Suprapubic skin (tissue), 4 donors: ENCODE results near the gene SLC2A5. TPM values are rescaled to one million over a fixed set of nuclear protein-coding genes. Genes with fewer than 3 reads are reported as not detected.
"Not testable (repeated sequence)": the region's sequence is repeated elsewhere in the genome, so short reads cannot be mapped to it uniquely, and the experiment has no call there.

Experiments
- DNase-seq, 2 donors: peaks; one replicate each; pipeline ENCODE4 v3.0.0-alpha.2; 2019; ENCODE audit warnings: low spot score in 2 of 2
- H3K27ac ChIP-seq: fragments of 200-600 bp; sonication (generic); one replicate; pipeline ENCODE4 v1.5.1; 2019
- H3K27me3 ChIP-seq: fragments of 200-600 bp; sonication (generic); one replicate; pipeline ENCODE4 v1.5.1; 2019
- H3K36me3 ChIP-seq: fragments of 200-600 bp; sonication (generic); one replicate; pipeline ENCODE4 v1.5.1; 2019
- H3K4me1 ChIP-seq: fragments of 200-600 bp; sonication (generic); one replicate; pipeline ENCODE4 v1.5.1; 2019
- H3K4me3 ChIP-seq: fragments of 200-600 bp; sonication (generic); one replicate; pipeline ENCODE4 v1.5.1; 2019; ENCODE audit warnings: mild to moderate bottlenecking
- H3K9me3 ChIP-seq: fragments of 200-600 bp; sonication (generic); one replicate; pipeline ENCODE4 v1.5.1; 2019
- EP300 ChIP-seq: sonication (generic); formaldehyde crosslinking; IDR thresholded peaks from one replicate; pipeline ENCODE4 v1.6.1; 2017; ENCODE audit warnings: antibody characterized with exemption
- POLR2A ChIP-seq, 2 donors: fragments of 450-650 bp; IDR thresholded peaks; one replicate each; pipeline ENCODE4 v1.6.1; 2017; ENCODE audit warnings: antibody characterized with exemption in 2 of 2, mild to moderate bottlenecking in 2 of 2, moderate library complexity in 2 of 2
- POLR2AphosphoS5 ChIP-seq, 3 donors: sonication (generic); formaldehyde crosslinking; IDR thresholded peaks; one replicate each; pipeline ENCODE4 v1.6.1; 2017; ENCODE audit warnings: antibody characterized with exemption in 3 of 3
- WGBS: methylation state at CpG from one replicate; pipeline ENCODE4 v1.1.5; 2018; 5-methylcytosine and 5-hydroxymethylcytosine counted together
- total RNA-seq, 4 donors: library from RNA; depleted of rRNA; stranded (reverse); fragments of >200 nt; gene quantifications; one replicate each; pipeline ENCODE4 v1.1.0, GENCODE V29; 2016
- TF ChIP-seq, protein P1 (sequence below), 2 donors: fragments of 200-600 bp in 1 of 2; fragments of 450-650 bp in 1 of 2; sonication (generic) in 1 of 2; IDR thresholded peaks; one replicate each; pipeline ENCODE4 v1.5.1; 2016 to 2019; ENCODE audit warnings: antibody characterized with exemption in 2 of 2, mild to moderate bottlenecking in 1 of 2, moderate library complexity in 1 of 2

SLC2A5 gene
- total RNA-seq, 4 donors from 2014 or later: 3.3 to 6.5 (median 3.8) TPM

DNA sequence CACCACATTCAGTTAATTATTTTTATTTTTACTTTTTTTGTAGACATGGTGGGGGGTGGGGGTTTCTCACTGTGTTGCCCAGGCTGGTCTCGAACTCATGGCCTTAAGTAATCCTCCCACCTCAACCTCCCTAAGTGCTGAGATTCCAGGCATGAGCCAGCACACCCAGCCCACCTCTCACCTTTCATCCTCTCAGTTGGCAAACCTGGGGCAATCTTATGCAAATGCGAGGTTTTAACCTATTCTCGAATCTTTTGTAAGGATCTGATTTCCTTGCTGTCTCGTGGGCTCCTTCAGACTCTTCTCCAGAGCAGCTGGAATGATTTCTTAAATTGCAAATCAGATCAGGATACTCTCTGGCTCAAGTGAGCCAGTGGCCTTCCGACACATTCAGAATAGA is 36.1 kb downstream of the SLC2A5 start:
- Histone ChIP-seq H3K27me3 (peaks cover 6% of the 10 kb centered on the region), H3K36me3 (no peaks in the 10 kb centered on the region), H3K4me3 (no peak overlapping the region), H3K9me3 (peaks cover 6% of the 10 kb centered on the region), H3K4me1 (no peaks in the 10 kb centered on the region), H3K27ac (no peak overlapping the region)
- no peak for DNase-seq
- 66% methylated on average over 5 of the region's 5 CpGs for WGBS
- TF ChIP-seq, protein P1, sequence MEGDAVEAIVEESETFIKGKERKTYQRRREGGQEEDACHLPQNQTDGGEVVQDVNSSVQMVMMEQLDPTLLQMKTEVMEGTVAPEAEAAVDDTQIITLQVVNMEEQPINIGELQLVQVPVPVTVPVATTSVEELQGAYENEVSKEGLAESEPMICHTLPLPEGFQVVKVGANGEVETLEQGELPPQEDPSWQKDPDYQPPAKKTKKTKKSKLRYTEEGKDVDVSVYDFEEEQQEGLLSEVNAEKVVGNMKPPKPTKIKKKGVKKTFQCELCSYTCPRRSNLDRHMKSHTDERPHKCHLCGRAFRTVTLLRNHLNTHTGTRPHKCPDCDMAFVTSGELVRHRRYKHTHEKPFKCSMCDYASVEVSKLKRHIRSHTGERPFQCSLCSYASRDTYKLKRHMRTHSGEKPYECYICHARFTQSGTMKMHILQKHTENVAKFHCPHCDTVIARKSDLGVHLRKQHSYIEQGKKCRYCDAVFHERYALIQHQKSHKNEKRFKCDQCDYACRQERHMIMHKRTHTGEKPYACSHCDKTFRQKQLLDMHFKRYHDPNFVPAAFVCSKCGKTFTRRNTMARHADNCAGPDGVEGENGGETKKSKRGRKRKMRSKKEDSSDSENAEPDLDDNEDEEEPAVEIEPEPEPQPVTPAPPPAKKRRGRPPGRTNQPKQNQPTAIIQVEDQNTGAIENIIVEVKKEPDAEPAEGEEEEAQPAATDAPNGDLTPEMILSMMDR (IDR thresholded peaks at IDR 0.05): no peak
- no peak for TF ChIP-seq POLR2A (IDR thresholded peaks at IDR 0.05)

DNA sequence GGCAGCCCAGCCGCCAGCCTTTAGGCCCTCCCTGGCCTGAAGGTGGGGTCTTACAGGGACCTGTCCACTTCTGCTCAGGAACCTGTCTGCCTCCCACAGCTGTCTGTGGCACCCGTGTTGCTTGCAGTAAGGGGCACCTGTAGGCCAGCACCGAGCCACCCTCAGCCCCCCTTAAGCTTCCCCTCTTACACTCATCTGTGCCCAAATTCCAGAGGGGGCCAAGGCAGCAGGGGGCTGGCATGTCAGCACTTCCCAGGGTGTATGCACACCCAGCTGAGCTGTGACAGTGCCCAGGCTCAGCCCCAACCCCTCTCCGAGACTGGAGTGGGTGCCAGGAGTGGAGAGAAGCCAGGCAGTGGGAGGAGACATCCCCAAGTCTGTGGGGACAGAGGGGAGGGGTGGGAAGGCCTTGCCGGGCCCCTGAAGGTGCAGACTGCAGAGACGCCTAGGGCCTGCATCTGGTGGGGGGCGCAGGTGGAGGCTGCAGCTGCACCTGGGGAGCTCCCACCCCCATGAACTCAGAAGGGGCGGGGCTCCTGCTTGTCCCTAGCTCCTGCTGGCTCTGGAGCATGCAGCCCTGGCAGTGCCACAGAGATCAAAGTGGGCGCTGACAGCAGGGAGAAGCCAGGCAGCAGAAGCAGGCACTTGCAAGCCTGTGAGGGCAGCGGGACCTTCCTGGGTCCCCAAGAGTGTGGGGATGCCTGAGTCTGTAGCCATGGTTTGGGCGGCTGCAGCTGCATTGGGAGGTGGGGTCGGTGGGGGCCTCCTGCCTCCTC is 37.8 kb downstream of the SLC2A5 start:
- TF ChIP-seq EP300: no peak
- TF ChIP-seq POLR2A (IDR thresholded peaks at IDR 0.05): no peak
- DNase-seq: no peak
- no peaks in the 10 kb centered on the region for H3K4me1 ChIP-seq
- peaks cover 6% of the 10 kb centered on the region for H3K27me3 ChIP-seq
- peaks cover 6% of the 10 kb centered on the region for H3K9me3 ChIP-seq
- H3K27ac ChIP-seq: no peak overlapping the region
- no peaks in the 10 kb centered on the region for H3K36me3 ChIP-seq
- 93% methylated on average over 2 of the region's 12 CpGs for WGBS
- no peak overlapping the region for H3K4me3 ChIP-seq

DNA sequence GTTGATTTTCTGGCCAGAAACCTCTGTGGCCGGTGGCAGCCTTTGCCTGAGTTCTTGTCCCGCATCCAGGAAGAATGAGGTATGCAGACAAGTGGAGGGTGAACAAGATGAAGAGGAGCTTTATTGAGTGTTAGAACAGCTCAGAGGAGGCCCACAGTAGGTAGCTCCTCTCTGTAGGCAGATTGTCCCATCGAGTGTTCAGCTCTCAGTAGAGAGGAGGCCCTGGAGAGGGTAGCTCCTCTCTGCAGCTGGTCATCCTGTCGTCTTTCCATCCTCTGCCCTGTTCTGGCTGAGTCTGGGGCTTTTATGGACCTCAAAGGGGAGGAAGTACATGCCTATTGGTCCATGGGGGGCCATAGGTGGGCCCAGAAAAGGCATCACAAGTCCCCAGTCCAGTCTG is 38.4 kb downstream of the SLC2A5 start:
- H3K27me3 ChIP-seq, H3K36me3 ChIP-seq, H3K4me3 ChIP-seq, DNase-seq, H3K27ac ChIP-seq, H3K9me3 ChIP-seq, H3K4me1 ChIP-seq: not testable (repeated sequence)
- WGBS: 87% methylated on average over 4 of the region's 4 CpGs

DNA sequence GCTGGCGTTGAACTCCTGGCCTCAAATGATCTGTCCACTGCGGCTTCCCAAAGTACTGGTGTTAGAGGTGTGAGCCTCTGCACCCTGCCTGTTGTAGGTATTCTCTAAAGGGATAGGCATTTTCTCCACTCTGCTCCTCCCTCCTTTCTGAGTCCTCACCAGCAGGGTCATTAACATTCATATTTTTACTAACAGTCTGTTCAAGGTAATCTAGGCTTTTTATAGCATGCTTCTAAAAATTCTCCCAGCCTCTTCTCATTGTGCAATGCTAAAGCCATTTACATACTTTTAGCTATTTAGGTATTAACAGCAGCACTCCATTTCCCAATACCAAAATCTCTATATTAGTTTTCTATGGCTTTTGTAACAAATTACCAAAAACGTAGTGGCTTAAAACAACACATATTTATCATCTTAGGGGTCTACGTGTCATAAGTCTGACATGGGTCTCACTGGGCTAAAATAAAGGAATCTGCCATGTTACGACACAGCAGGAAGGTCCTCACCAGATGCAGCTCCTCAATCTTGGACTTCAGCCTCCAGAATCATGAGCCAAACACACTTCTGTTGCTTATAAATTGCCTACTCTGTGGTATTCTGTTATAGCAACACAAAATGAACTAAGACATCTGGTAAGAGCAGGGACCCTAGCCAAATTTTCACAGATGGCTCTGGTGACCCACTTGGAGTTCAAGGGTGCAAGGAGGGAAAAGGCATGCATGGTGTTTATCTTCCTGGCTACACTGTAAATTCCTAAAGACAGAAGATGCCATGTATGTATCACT is 40.3 kb downstream of the SLC2A5 start:
- Histone ChIP-seq H3K4me1 (no peaks in the 10 kb centered on the region), H3K36me3 (no peaks in the 10 kb centered on the region), H3K27ac (no peak overlapping the region), H3K27me3 (peaks cover 6% of the 10 kb centered on the region), H3K4me3 (no peak overlapping the region), H3K9me3 (no peaks in the 10 kb centered on the region)
- TF ChIP-seq, protein P1 (IDR thresholded peaks at IDR 0.05): no peak
- TF ChIP-seq POLR2A (IDR thresholded peaks at IDR 0.05): no peak
- no peak for TF ChIP-seq POLR2AphosphoS5 (IDR thresholded peaks at IDR 0.05)
- 88% methylated on average over 5 of the region's 5 CpGs for WGBS
- DNase-seq: no peak

DNA sequence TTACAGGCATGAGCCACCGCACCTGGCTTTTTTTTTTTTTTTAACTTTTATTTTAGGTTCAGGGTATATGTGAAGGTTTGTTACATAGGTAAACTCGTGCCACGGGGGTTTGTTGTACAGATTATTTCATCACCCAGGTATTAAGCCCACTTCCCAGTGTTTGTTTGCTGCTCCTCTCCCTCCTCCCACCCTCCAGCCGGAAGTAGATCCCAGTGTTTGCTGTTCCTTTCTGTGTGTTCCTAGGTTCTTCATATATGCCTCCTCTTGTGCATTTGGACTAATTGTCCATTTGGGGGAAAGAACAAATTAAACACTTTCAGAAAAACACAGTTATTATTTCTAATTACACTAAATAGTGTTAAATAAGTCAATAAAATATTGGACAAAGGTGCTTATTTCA is 42.1 kb downstream of the SLC2A5 start:
- TF ChIP-seq, protein P1 (IDR thresholded peaks at IDR 0.05): no peak
- TF ChIP-seq EP300: no peak
- TF ChIP-seq POLR2A (IDR thresholded peaks at IDR 0.05): no peak
- TF ChIP-seq POLR2AphosphoS5 (IDR thresholded peaks at IDR 0.05): no peak
- 86% methylated on average over 4 of the region's 4 CpGs for WGBS
- DNase-seq: no peak
- no peak overlapping the region for H3K4me3 ChIP-seq
- H3K9me3 ChIP-seq: no peaks in the 10 kb centered on the region
- no peaks in the 10 kb centered on the region for H3K36me3 ChIP-seq
- H3K27ac ChIP-seq: no peak overlapping the region
- H3K27me3 ChIP-seq: peaks cover 4% of the 10 kb centered on the region
- no peaks in the 10 kb centered on the region for H3K4me1 ChIP-seq

DNA sequence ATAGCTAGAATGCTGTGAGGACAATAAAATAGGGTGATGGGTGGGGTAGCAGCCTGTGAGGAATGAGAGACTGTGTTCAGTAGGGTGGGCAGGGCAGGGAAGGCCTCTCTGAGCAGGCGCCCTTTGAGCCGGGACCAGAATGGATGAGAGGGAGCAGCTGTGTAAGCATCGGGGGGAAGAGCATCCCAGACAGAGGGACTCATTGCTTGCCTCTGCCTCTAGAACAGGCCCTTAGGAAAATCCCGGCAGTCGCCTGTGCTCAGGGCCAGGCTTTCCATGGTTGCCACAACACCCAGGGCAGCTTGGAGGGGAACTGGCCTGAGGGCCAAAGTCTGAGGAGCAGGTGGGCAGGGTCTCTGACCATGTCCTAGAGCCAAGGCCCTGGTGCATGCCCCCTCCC is 44.0 kb downstream of the SLC2A5 start:
- WGBS: 89% methylated on average over 5 of the region's 5 CpGs
- no peak for DNase-seq
- H3K4me3 ChIP-seq: no peak overlapping the region
- H3K27ac ChIP-seq: no peak overlapping the region
- no peaks in the 10 kb centered on the region for H3K36me3 ChIP-seq
- no peak for TF ChIP-seq POLR2AphosphoS5 (IDR thresholded peaks at IDR 0.05)
- TF ChIP-seq EP300: no peak
- TF ChIP-seq, protein P1 (IDR thresholded peaks at IDR 0.05): no peak
- TF ChIP-seq POLR2A (IDR thresholded peaks at IDR 0.05): no peak
- no peaks in the 10 kb centered on the region for H3K4me1 ChIP-seq
- H3K27me3 ChIP-seq: no peaks in the 10 kb centered on the region
- H3K9me3 ChIP-seq: no peaks in the 10 kb centered on the region
